K562 (cell line): ENCODE results near the gene NOLC1. TPM values are rescaled to one million over a fixed set of nuclear protein-coding genes. Genes with fewer than 3 reads are reported as not detected.

Experiments used
- BCL6 ChIP-seq: fragments of 250-450 bp; sonication (Bioruptor Pico); IDR thresholded peaks from 2 replicates; pipeline ENCODE4 v1.4.0; 2020
- CREB3L1 ChIP-seq: fragments of 450-650 bp; IDR thresholded peaks from 2 replicates; pipeline ENCODE4 v1.6.1; 2014; ENCODE audit warnings: low read depth, mild to moderate bottlenecking, moderate library complexity, borderline replicate concordance
- ELF2 ChIP-seq: fragments of 250-450 bp; sonication (Bioruptor Pico); IDR thresholded peaks from 2 replicates; pipeline ENCODE4 v1.5.0; 2021; ENCODE audit warnings: mild to moderate bottlenecking
- EP300 ChIP-seq: IDR thresholded peaks from 2 replicates; pipeline ENCODE4 v1.6.1; 2012; ENCODE audit warnings: low read length, improper control_type of control experiment
- HES1 ChIP-seq: fragments of 450-650 bp; IDR thresholded peaks from 2 replicates; pipeline ENCODE4 v1.6.1; 2016; ENCODE audit warnings: low read depth, mild to moderate bottlenecking, moderate library complexity
- KAT2B ChIP-seq: IDR thresholded peaks from one replicate; pipeline ENCODE4 v1.6.1; 2012; ENCODE audit warnings: low read depth, mild to moderate bottlenecking, control low read depth, inconsistent platforms, low read length, moderate library complexity
- LEF1 ChIP-seq: fragments of 450-650 bp; IDR thresholded peaks from 2 replicates; pipeline ENCODE4 v1.6.1; 2016; ENCODE audit warnings: mild to moderate bottlenecking
- MAFG ChIP-seq: fragments of 450-650 bp; conservative IDR thresholded peaks from 2 replicates; pipeline ENCODE4 v1.6.1; 2016; ENCODE audit warnings: missing genetic modification characterization, missing compliant biosample characterization
- MTA2 ChIP-seq: fragments of 450-650 bp; IDR thresholded peaks from 2 replicates; pipeline ENCODE4 v1.6.1; 2016; ENCODE audit warnings: low read depth
- MXD1 ChIP-seq: fragments of 250-450 bp; sonication (Bioruptor Pico); IDR thresholded peaks from 2 replicates; pipeline ENCODE4 v1.8.0; 2021; ENCODE audit warnings: borderline replicate concordance, mild to moderate bottlenecking, moderate library complexity; ENCODE audit not compliant: poor library complexity, severe bottlenecking
- NFATC3 ChIP-seq: fragments of 450-650 bp; IDR thresholded peaks from 2 replicates; pipeline ENCODE4 v1.6.1; 2017; ENCODE audit warnings: mild to moderate bottlenecking
- NFIC ChIP-seq: fragments of 450-650 bp; IDR thresholded peaks from 2 replicates; pipeline ENCODE4 v1.6.1; 2017; ENCODE audit warnings: mild to moderate bottlenecking, inconsistent platforms
- NFXL1 ChIP-seq: fragments of 450-650 bp; formaldehyde crosslinking; IDR thresholded peaks from 2 replicates; pipeline ENCODE4 v1.4.0; 2021; ENCODE audit warnings: mild to moderate bottlenecking
- PTRF ChIP-seq: fragments of 450-650 bp; IDR thresholded peaks from 2 replicates; pipeline ENCODE4 v1.6.1; 2016; ENCODE audit warnings: mild to moderate bottlenecking, missing genetic modification characterization, missing compliant biosample characterization
- RBM14 ChIP-seq: fragments of 200-400 bp; formaldehyde crosslinking; IDR thresholded peaks from 2 replicates; pipeline ENCODE4 v1.6.1; 2018; ENCODE audit warnings: low read depth, mild to moderate bottlenecking, low read length, moderate library complexity, borderline replicate concordance; ENCODE audit not compliant: insufficient read depth
- RFX1 ChIP-seq: fragments of 450-650 bp; IDR thresholded peaks from 2 replicates; pipeline ENCODE4 v1.6.1; 2016; ENCODE audit warnings: mild to moderate bottlenecking, moderate library complexity
- ZKSCAN1 ChIP-seq: fragments of 150-350 bp; IDR thresholded peaks from 2 replicates; pipeline ENCODE4 v1.6.1; 2016; ENCODE audit warnings: low read depth, low read length
- ZNF518B ChIP-seq: fragments of 250-450 bp; sonication (Bioruptor Pico); IDR thresholded peaks from 2 replicates; pipeline ENCODE4 v1.5.0; 2021; ENCODE audit warnings: mild to moderate bottlenecking, moderate library complexity
- polyA plus RNA-seq, 8 experiments: library from polyadenylated mRNA; depleted of rRNA in 4 of 8; stranded (reverse) in 5 of 8; unstranded in 3 of 8; fragments of >200 nt; fragmentation: Nextera tagmentation in 2 of 8; fragmentation: Illumina TruSeq in 1 of 8; extraction: Ambion mirVana in 2 of 8; extraction: Trizol in 1 of 8; gene quantifications; 2 replicates each; pipeline versions ENCODE4 v1.2.1 to v1.2.3, GENCODE V29; 2011 to 2014; ENCODE audit warnings: inconsistent platforms in 1 of 8, missing spikeins in 1 of 8
- total RNA-seq, 7 experiments: library from RNA; depleted of rRNA in 6 of 7; stranded (reverse); fragments of >200 nt in 6 of 7; fragmentation: Illumina TruSeq in 2 of 7; extraction: Trizol in 2 of 7; gene quantifications; 2 replicates each; pipeline versions ENCODE4 v1.2.1 to v1.2.3, GENCODE V29; 2011 to 2021; ENCODE audit warnings: low replicate concordance in 1 of 7
- TF ChIP-seq, protein P1 (sequence below): fragments of 450-650 bp; formaldehyde crosslinking; IDR thresholded peaks from 2 replicates; pipeline ENCODE4 v1.4.0; 2020; ENCODE audit warnings: mild to moderate bottlenecking, mixed read lengths
- TF ChIP-seq, protein P2 (sequence below): fragments of 450-650 bp; formaldehyde crosslinking; IDR thresholded peaks from 2 replicates; pipeline ENCODE4 v1.4.0; 2020; ENCODE audit warnings: mild to moderate bottlenecking

Gene NOLC1
- total and polyA plus RNA-seq, 9 of the 15 experiments (the other 6 are each of a cell fraction or from before 2014, with no cell fraction given): 102 to 310 (median 165) TPM

DNA sequence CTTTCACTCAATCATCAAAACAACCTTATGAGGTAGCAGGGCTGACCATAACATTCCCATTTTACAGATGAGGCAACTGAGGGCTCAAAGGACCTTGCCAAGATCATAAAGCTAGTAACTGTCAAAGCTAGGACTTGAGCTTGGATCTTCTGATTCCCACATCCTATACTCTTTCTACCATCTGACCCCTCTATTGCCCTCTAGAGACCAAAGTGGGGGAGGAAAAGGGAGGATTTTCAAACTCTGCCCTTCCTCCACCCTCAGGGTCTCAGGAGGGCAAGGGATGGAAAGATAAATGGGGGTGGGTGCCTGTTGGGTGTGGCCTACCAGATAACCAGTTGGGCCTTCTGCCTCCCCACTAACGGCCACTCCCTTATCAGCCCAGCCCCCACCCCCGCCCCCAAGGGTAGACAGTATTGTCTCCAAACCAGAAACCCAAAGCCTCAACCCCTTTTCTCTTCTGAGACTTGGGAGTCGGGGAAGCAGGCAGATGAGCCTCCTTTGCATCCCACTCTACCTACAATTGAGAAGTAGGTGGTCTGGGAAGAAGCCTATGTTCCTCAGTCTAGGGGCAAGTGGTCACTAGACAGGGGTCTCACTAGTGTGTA, 39.9 kb upstream of the NOLC1 start (continued):
- TF ChIP-seq MAFG (tag) (no peak), ZNF518B (CRISPR knock-in tag) (no peak), NFXL1 (CRISPR knock-in tag) (no peak), HES1 (no peak), MXD1 (CRISPR knock-in tag) (no peak), PTRF (tag) (no peak), MTA2 (peak; percentile 73), ELF2 (CRISPR knock-in tag) (no peak), ZKSCAN1 (no peak; the same call in 1 of the 2 replicates), CREB3L1 (no peak), NFIC (peak; percentile 73), RBM14 (no peak), BCL6 (CRISPR knock-in tag) (no peak), LEF1 (peak; percentile 87), EP300 (peak; percentile 98), NFATC3 (no peak), RFX1 (no peak), KAT2B (no peak)
- TF ChIP-seq, protein P1, sequence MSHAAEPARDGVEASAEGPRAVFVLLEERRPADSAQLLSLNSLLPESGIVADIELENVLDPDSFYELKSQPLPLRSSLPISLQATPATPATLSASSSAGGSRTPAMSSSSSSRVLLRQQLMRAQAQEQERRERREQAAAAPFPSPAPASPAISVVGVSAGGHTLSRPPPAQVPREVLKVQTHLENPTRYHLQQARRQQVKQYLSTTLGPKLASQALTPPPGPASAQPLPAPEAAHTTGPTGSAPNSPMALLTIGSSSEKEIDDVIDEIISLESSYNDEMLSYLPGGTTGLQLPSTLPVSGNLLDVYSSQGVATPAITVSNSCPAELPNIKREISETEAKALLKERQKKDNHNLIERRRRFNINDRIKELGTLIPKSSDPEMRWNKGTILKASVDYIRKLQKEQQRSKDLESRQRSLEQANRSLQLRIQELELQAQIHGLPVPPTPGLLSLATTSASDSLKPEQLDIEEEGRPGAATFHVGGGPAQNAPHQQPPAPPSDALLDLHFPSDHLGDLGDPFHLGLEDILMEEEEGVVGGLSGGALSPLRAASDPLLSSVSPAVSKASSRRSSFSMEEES (CRISPR knock-in tag): no peak
- TF ChIP-seq, protein P2, sequence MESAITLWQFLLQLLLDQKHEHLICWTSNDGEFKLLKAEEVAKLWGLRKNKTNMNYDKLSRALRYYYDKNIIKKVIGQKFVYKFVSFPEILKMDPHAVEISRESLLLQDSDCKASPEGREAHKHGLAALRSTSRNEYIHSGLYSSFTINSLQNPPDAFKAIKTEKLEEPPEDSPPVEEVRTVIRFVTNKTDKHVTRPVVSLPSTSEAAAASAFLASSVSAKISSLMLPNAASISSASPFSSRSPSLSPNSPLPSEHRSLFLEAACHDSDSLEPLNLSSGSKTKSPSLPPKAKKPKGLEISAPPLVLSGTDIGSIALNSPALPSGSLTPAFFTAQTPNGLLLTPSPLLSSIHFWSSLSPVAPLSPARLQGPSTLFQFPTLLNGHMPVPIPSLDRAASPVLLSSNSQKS (CRISPR knock-in tag): no peak
